IMR-90 (cell line): Measurements from ENCODE around the gene E2F4. TPM values are rescaled to one million over a fixed set of nuclear protein-coding genes. Genes with fewer than 3 reads are reported as not detected.

Experiments used
- ATAC-seq: fragments of 200-7000 bp; cut with Tn5 transposase; 2 replicates; pipeline ENCODE4 v1.9.1; 2020; ENCODE audit warnings: low read depth, mild to moderate bottlenecking, moderate library complexity
- BruUV-seq: library from RNA; stranded (reverse); fragments of 400-500 nt; replicated peaks from 2 replicates; lab custom pipeline; 2021; lab: Mats Ljungman, UMichigan
- CTCF ChIA-PET: fragments of 300-600 bp; formaldehyde crosslinking; extraction: SDS; loops from one replicate; lab custom pipeline; 2021; ENCODE audit warnings: antibody characterized with exemption; lab: Yijun Ruan, JAX
- POLR2A ChIA-PET: fragments of 300-600 bp; sonication (Branson Sonifier 250); formaldehyde crosslinking; loops from one replicate; lab custom pipeline; 2022; ENCODE audit warnings: antibody characterized with exemption; ENCODE audit not compliant: unreplicated experiment; lab: Charles Lee
- DNase-seq: peaks from one replicate; pipeline ENCODE4 v3.0.0; 2013
- H2AFZ ChIP-seq: replicated peaks from 2 replicates; pipeline ENCODE3; 2013; ENCODE audit warnings: low read length, mild to moderate bottlenecking; ENCODE audit not compliant: poor library complexity
- H2AK5ac ChIP-seq: 2 replicates; pipeline ENCODE4 v1.6.1; 2013; ENCODE audit warnings: low read depth, low read length, inconsistent platforms
- H2AK9ac ChIP-seq: replicated peaks from 2 replicates; pipeline ENCODE3; 2013; ENCODE audit warnings: mild to moderate bottlenecking, low read depth, low read length, moderate library complexity; ENCODE audit not compliant: poor library complexity
- H2BK120ac ChIP-seq: 2 replicates; pipeline ENCODE4 v1.6.1; 2013; ENCODE audit warnings: low read depth, low read length, inconsistent platforms
- H2BK15ac ChIP-seq: 3 replicates; pipeline ENCODE4 v1.6.1; 2013; ENCODE audit warnings: low read depth, low read length, inconsistent platforms
- H2BK20ac ChIP-seq: 2 replicates; pipeline ENCODE4 v1.6.1; 2013; ENCODE audit warnings: low read depth, mild to moderate bottlenecking, inconsistent platforms, low read length, moderate library complexity
- H2BK5ac ChIP-seq: 2 replicates; pipeline ENCODE4 v1.6.1; 2013; ENCODE audit warnings: mild to moderate bottlenecking, low read depth, low read length, inconsistent platforms; ENCODE audit not compliant: poor library complexity, severe bottlenecking
- H3K14ac ChIP-seq: replicated peaks from 2 replicates; pipeline ENCODE4 v1.6.1; 2013; ENCODE audit warnings: low read depth, low read length, inconsistent platforms
- H3K18ac ChIP-seq: 2 replicates; pipeline ENCODE4 v1.6.1; 2013; ENCODE audit warnings: low read depth, low read length, control low read depth
- H3K23ac ChIP-seq: 2 replicates; pipeline ENCODE4 v1.6.1; 2013; ENCODE audit warnings: low read depth, low read length, inconsistent platforms
- H3K27ac ChIP-seq: 2 replicates; pipeline ENCODE4 v1.5.1; 2013; ENCODE audit warnings: mild to moderate bottlenecking, control low read depth, low read length; ENCODE audit not compliant: insufficient read depth
- H3K27me3 ChIP-seq: 2 replicates; pipeline ENCODE4 v1.6.1; 2013; ENCODE audit warnings: low read length; ENCODE audit not compliant: control insufficient read depth, insufficient read depth
- H3K36me3 ChIP-seq: 2 replicates; pipeline ENCODE4 v1.6.1; 2013; ENCODE audit warnings: low read length, mixed read lengths; ENCODE audit not compliant: control insufficient read depth, insufficient read depth
- H3K4ac ChIP-seq: 2 replicates; pipeline ENCODE4 v1.6.1; 2013; ENCODE audit warnings: low read depth, low read length, inconsistent platforms
- H3K4me1 ChIP-seq: 2 replicates; pipeline ENCODE4 v1.6.1; 2013; ENCODE audit warnings: low read length, mixed read lengths; ENCODE audit not compliant: control insufficient read depth, insufficient read depth
- H3K4me2 ChIP-seq: 2 replicates; pipeline ENCODE4 v1.6.1; 2013; ENCODE audit warnings: low read depth, mild to moderate bottlenecking, control low read depth, low read length, moderate library complexity
- H3K4me3 ChIP-seq: 2 replicates; pipeline ENCODE4 v1.5.1; 2013; ENCODE audit warnings: low read depth, mild to moderate bottlenecking, control low read depth, low read length, moderate library complexity; ENCODE audit not compliant: insufficient read depth
- H3K56ac ChIP-seq: 2 replicates; pipeline ENCODE4 v1.6.1; 2013; ENCODE audit warnings: low read length, inconsistent platforms; ENCODE audit not compliant: insufficient read depth; ENCODE audit errors: extremely low read depth
- H3K79me1 ChIP-seq, 2 experiments: 2 replicates each; pipeline ENCODE4 v1.6.1; 2013; ENCODE audit warnings: low read length in 2 of 2, inconsistent platforms in 1 of 2, low read depth in 1 of 2
- H3K9ac ChIP-seq: 2 replicates; pipeline ENCODE4 v1.6.1; 2013; ENCODE audit warnings: low read depth, low read length, control low read depth
- H3K9me1 ChIP-seq: 2 replicates; pipeline ENCODE4 v1.6.1; 2013; ENCODE audit warnings: low read length, inconsistent platforms; ENCODE audit not compliant: insufficient read depth
- H3K9me3 ChIP-seq: 2 replicates; pipeline ENCODE4 v1.6.1; 2013; ENCODE audit warnings: low read length; ENCODE audit not compliant: control insufficient read depth, insufficient read depth
- H4K20me1 ChIP-seq: 2 replicates; pipeline ENCODE4 v1.6.1; 2013; ENCODE audit warnings: low read length, inconsistent platforms; ENCODE audit not compliant: insufficient read depth
- H4K5ac ChIP-seq: 2 replicates; pipeline ENCODE4 v1.6.1; 2013; ENCODE audit warnings: mild to moderate bottlenecking, low read depth, low read length, control low read depth
- H4K8ac ChIP-seq, 2 experiments: 2 replicates each; pipeline ENCODE4 v1.6.1; 2013; ENCODE audit warnings: low read depth in 2 of 2, low read length in 2 of 2, control low read depth in 1 of 2, inconsistent platforms in 1 of 2
- H4K91ac ChIP-seq: 2 replicates; pipeline ENCODE4 v1.6.1; 2013; ENCODE audit warnings: low read depth, low read length, inconsistent platforms; ENCODE audit not compliant: insufficient read depth
- CEBPB ChIP-seq: IDR thresholded peaks from 2 replicates; pipeline ENCODE4 v1.6.1; 2012; ENCODE audit warnings: low read depth, low read length, improper control_type of control experiment
- NFE2L2 ChIP-seq: fragments of 150-350 bp; IDR thresholded peaks from 2 replicates; pipeline ENCODE4 v1.6.1; 2016; ENCODE audit warnings: low read depth, mild to moderate bottlenecking, low read length
- RFX5 ChIP-seq: IDR thresholded peaks from 2 replicates; pipeline ENCODE4 v1.8.0; 2012; ENCODE audit warnings: low read depth, mild to moderate bottlenecking, low read length, moderate library complexity
- WGBS, 2 experiments: methylation state at CpG; one replicate each; pipeline versions ENCODE4 v1.1.5 to v1.1.7; 2013; ENCODE audit warnings: missing lambda C conversion rate in 2 of 2; ENCODE audit not compliant: insufficient read length in 1 of 2; ENCODE audit errors: extremely low coverage in 2 of 2; 5-methylcytosine and 5-hydroxymethylcytosine counted together
- dilution Hi-C: fragments of 300-500 bp; cut with HindIII; formaldehyde crosslinking; loops from one replicate; pipeline ENCODE4 v1.14.3; 2018; ENCODE audit warnings: low sequenced_read_pairs; ENCODE audit not compliant: unreplicated experiment
- in situ Hi-C: fragments of 300-500 bp; cut with MboI; formaldehyde crosslinking; loops from 3 replicates; pipeline ENCODE4 v1.14.3; 2019; ENCODE audit warnings: low sequenced_read_pairs, inconsistent platforms, mixed read lengths
- intact Hi-C: fragments of 100-400 bp; cut with micrococcal nuclease; formaldehyde crosslinking; loops from 2 replicates; pipeline ENCODE4 v1.10.0; 2022
- polyA plus RNA-seq, 3 experiments: library from polyadenylated mRNA; depleted of rRNA; stranded (reverse); fragments of >200 nt; gene quantifications; 2 replicates each; pipeline ENCODE4 v1.2.3, GENCODE V29; 2012; ENCODE audit warnings: low replicate concordance in 1 of 3
- total RNA-seq: library from RNA; depleted of rRNA; stranded (reverse); fragments of >200 nt; gene quantifications from 2 replicates; pipeline ENCODE4 v1.2.3, GENCODE V29; 2012
- TF ChIP-seq, protein P1 (sequence below): conservative IDR thresholded peaks from 2 replicates; pipeline ENCODE4 v1.5.1; 2012; ENCODE audit warnings: mild to moderate bottlenecking, low read depth, low read length, improper control_type of control experiment

E2F4 gene
- total and polyA plus RNA-seq, 2 of the 4 experiments (the other 2 are of a cell fraction), result 63.4 to 103 TPM

GRCh38 chr16:67209565-67209964 is 17.6 kb downstream of the E2F4 start:
- no peak overlapping the region for H4K91ac ChIP-seq
- H3K4ac ChIP-seq, result no peak overlapping the region
- no peak for DNase-seq
- H2BK120ac ChIP-seq, result no peak overlapping the region
- dilution Hi-C loops (no loop called here), in situ Hi-C loops (no loop called here), intact Hi-C loops (no loop called here)
- no peak overlapping the region for H3K18ac ChIP-seq
- ChIA-PET CTCF (no interaction called here), POLR2A (no interaction called here)
- H3K27ac ChIP-seq, result no peak overlapping the region
- no peak overlapping the region for H3K14ac ChIP-seq
- H3K36me3 ChIP-seq, result no peaks in the 10 kb centered on the region
- no CpG with 5 or more reads among the region's 8 CpGs for WGBS, 2 experiments
- no peak overlapping the region for H2AK5ac ChIP-seq
- no peak overlapping the region for H2BK20ac ChIP-seq
- H2AK9ac ChIP-seq, result no peak overlapping the region
- no peak overlapping the region for H3K4me3 ChIP-seq
- peaks cover 0 to 9% of the 10 kb centered on the region in 2 experiments; a peak in 1 of 4 replicates for H3K79me1 ChIP-seq
- H3K23ac ChIP-seq, result no peak overlapping the region
- BruUV-seq, result no TSS peak
- H2AFZ ChIP-seq, result no peak overlapping the region
- 0 out of 2 replicates have a peak, but pooled peaks cover 6% of the 10 kb centered on the region for H4K20me1 ChIP-seq
- H2BK5ac ChIP-seq, result no peak overlapping the region
- no peaks in the 10 kb centered on the region for H3K27me3 ChIP-seq
- no peak overlapping the region for H4K8ac ChIP-seq
- no peak for ATAC-seq
- H3K9ac ChIP-seq, result no peak overlapping the region
- no peak overlapping the region for H4K5ac ChIP-seq
- no peak overlapping the region for H3K4me2 ChIP-seq
- H3K9me3 ChIP-seq, result no peaks in the 10 kb centered on the region
- no peak overlapping the region for H2BK15ac ChIP-seq
- TF ChIP-seq NFE2L2 (no peak), RFX5 (no peak), CEBPB (no peak)
- TF ChIP-seq, protein P1, sequence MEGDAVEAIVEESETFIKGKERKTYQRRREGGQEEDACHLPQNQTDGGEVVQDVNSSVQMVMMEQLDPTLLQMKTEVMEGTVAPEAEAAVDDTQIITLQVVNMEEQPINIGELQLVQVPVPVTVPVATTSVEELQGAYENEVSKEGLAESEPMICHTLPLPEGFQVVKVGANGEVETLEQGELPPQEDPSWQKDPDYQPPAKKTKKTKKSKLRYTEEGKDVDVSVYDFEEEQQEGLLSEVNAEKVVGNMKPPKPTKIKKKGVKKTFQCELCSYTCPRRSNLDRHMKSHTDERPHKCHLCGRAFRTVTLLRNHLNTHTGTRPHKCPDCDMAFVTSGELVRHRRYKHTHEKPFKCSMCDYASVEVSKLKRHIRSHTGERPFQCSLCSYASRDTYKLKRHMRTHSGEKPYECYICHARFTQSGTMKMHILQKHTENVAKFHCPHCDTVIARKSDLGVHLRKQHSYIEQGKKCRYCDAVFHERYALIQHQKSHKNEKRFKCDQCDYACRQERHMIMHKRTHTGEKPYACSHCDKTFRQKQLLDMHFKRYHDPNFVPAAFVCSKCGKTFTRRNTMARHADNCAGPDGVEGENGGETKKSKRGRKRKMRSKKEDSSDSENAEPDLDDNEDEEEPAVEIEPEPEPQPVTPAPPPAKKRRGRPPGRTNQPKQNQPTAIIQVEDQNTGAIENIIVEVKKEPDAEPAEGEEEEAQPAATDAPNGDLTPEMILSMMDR, result no peak
- peaks cover 20% of the 10 kb centered on the region for H3K9me1 ChIP-seq
- H3K56ac ChIP-seq, result no peak overlapping the region
- peaks cover 8% of the 10 kb centered on the region for H3K4me1 ChIP-seq
